ENCODE results near the gene LRCOL1.

GRCh38 chr12:132556801-132557200 lies 53.6 kb downstream of the LRCOL1 start:
- TF ChIP-seq EZH2phosphoT487 (IDR thresholded peaks at IDR 0.05; ENCODE audit: low read length) (no peak), CTCF (IDR thresholded peaks at IDR 0.05; ENCODE audit: low read length) (no peak)
